Thymus (tissue), 11 donors: ENCODE measurements around the gene FBXW9. TPM values are rescaled to one million over a fixed set of nuclear protein-coding genes. Genes with fewer than 3 reads are reported as not detected.
"Not testable (repeated sequence)": the region's sequence is repeated elsewhere in the genome, so short reads cannot be mapped to it uniquely, and the experiment has no call there.

ENCODE experiments used
- DNase-seq, 9 donors: peaks; one replicate each; pipeline ENCODE4 v3.0.0-alpha.2; 2013; ENCODE audit warnings: low spot score in 9 of 9, low read depth in 6 of 9, missing footprints in 1 of 9
- H3K27ac ChIP-seq, 2 donors: one replicate each; pipeline ENCODE4 v1.5.1; 2013; ENCODE audit warnings: control low read depth in 1 of 2, low read depth in 1 of 2, low read length in 1 of 2, mild to moderate bottlenecking in 1 of 2, moderate library complexity in 1 of 2
- H3K27me3 ChIP-seq, 2 donors: one replicate each; pipeline ENCODE4 v1.5.1; 2013; ENCODE audit warnings: low read length in 1 of 2; ENCODE audit not compliant: control insufficient read depth in 2 of 2, insufficient read depth in 1 of 2
- H3K36me3 ChIP-seq, 2 donors: one replicate each; pipeline ENCODE4 v1.5.1; 2013; ENCODE audit warnings: low read length in 1 of 2, mild to moderate bottlenecking in 1 of 2, moderate library complexity in 1 of 2; ENCODE audit not compliant: control insufficient read depth in 2 of 2, insufficient read depth in 2 of 2
- H3K4me1 ChIP-seq, 2 donors: one replicate each; pipeline ENCODE4 v1.5.1; 2013; ENCODE audit warnings: low read length in 2 of 2; ENCODE audit not compliant: control insufficient read depth in 2 of 2, insufficient read depth in 2 of 2
- H3K4me3 ChIP-seq, 2 donors: one replicate each; pipeline ENCODE4 v1.5.1; 2013; ENCODE audit warnings: low read length in 2 of 2, control low read depth in 1 of 2, mild to moderate bottlenecking in 1 of 2
- H3K9me3 ChIP-seq, 2 donors: one replicate each; pipeline ENCODE4 v1.5.1; 2013; ENCODE audit warnings: low read length in 1 of 2, mild to moderate bottlenecking in 1 of 2; ENCODE audit not compliant: control insufficient read depth in 2 of 2, insufficient read depth in 1 of 2
- WGBS: extraction: QIAGEN DNeasy Blood & Tissue Kit; methylation state at CpG from one replicate; pipeline ENCODE4 v1.1.7; 2013; 5-methylcytosine and 5-hydroxymethylcytosine counted together
- polyA plus RNA-seq: library from polyadenylated mRNA; stranded (reverse); fragments of 200-250 nt; gene quantifications from one replicate; pipeline ENCODE4 v1.2.3, GENCODE V29; 2013
- total RNA-seq: library from RNA; stranded (reverse); fragments of 120-200 nt; gene quantifications from one replicate; pipeline ENCODE4 v1.2.4, GENCODE V29; 2013
- donor health status: healthy.

FBXW9 gene
- total and polyA plus RNA-seq, 2 donors, result 6.2 to 6.5 TPM

- no peak for DNase-seq
- Histone ChIP-seq H3K27me3 (no peaks in the 10 kb centered on the region), H3K27ac (no peak overlapping the region), H3K36me3 (peaks cover 6 to 10% of the 10 kb centered on the region in 2 donors), H3K4me3 (no peak overlapping the region), H3K4me1 (peaks cover 10 to 14% of the 10 kb centered on the region in 2 donors), H3K9me3 (no peaks in the 10 kb centered on the region)
- WGBS, result over 99% methylated on average over 5 of the region's 5 CpGs
Measured at GRCh38 chr19:12692960-12693359, 3.5 kb downstream of the FBXW9 start.

GRCh38 chr19:12689581-12690216 lies 6.7 kb downstream of the FBXW9 start:
- Histone ChIP-seq H3K4me3 (no peak overlapping the region), H3K9me3 (no peaks in the 10 kb centered on the region), H3K4me1 (no peaks in the 10 kb centered on the region), H3K27ac (no peak overlapping the region), H3K27me3 (no peaks in the 10 kb centered on the region), H3K36me3 (peaks cover 6 to 10% of the 10 kb centered on the region in 2 donors)
- no peak for DNase-seq
- WGBS, result 40% methylated on average over 26 of the region's 26 CpGs

GRCh38 chr19:12689012-12689411 lies 7.4 kb downstream of the FBXW9 start:
- Histone ChIP-seq H3K27ac (no peak overlapping the region), H3K27me3 (no peaks in the 10 kb centered on the region), H3K9me3 (no peaks in the 10 kb centered on the region), H3K4me1 (no peaks in the 10 kb centered on the region), H3K36me3 (peaks cover 6 to 10% of the 10 kb centered on the region in 2 donors), H3K4me3 (no peak overlapping the region)
- no peak for DNase-seq
- WGBS, result 92% methylated on average over 12 of the region's 12 CpGs

GRCh38 chr19:12687496-12688196 lies 8.8 kb downstream of the FBXW9 start, which contains the start of gene GNG14:
TSS of gene GNG14 (plus strand) at chr19:12687998. CDS start at chr19:12688049, 51 bp downstream.
- Histone ChIP-seq H3K4me3 (no peak within 1 kb of the TSS), H3K27me3 (no peaks in the 10 kb centered on the region), H3K36me3 (peaks cover under 1 to 5% of the 10 kb centered on the region in 2 donors), H3K9me3 (no peaks in the 10 kb centered on the region), H3K4me1 (no peaks in the 10 kb centered on the region), H3K27ac (no peak within 1 kb of the TSS)
- 87% methylated on average over 9 of the region's 9 CpGs for WGBS
- peak in 1 of 9 donors; percentile 51 for DNase-seq

GRCh38 chr19:12685831-12686230 lies 10.6 kb downstream of the FBXW9 start:
- H3K27me3 ChIP-seq, result no peaks in the 10 kb centered on the region

GRCh38 chr19:12681074-12681987 lies 15.1 kb downstream of the FBXW9 start, which contains the start of gene DHPS:
TSS of gene DHPS (minus strand) at chr19:12681880. CDS start at chr19:12681766, 114 bp downstream.
- WGBS, result under 1% methylated on average over 68 of the region's 68 CpGs
- Histone ChIP-seq H3K36me3 (peaks cover 34 to 36% of the 10 kb centered on the region in 2 donors), H3K4me1 (peaks cover 0 to 15% of the 10 kb centered on the region in 2 donors), H3K27ac (peak within 1 kb of the TSS; percentile 92 to 100), H3K4me3 (peak within 1 kb of the TSS; percentile 63 to 99), H3K9me3 (no peaks in the 10 kb centered on the region), H3K27me3 (no peaks in the 10 kb centered on the region)
- DNase-seq, result peak; percentile 92 to 99 (median 97)

More at GRCh38 chr19:12685831-12686230, 10.6 kb downstream of the FBXW9 start:
- H3K27ac ChIP-seq, result no peak overlapping the region
- DNase-seq, result no peak
- peaks cover 0 to under 1% of the 10 kb centered on the region in 2 donors for H3K36me3 ChIP-seq
- peaks cover 0 to 6% of the 10 kb centered on the region in 2 donors for H3K4me1 ChIP-seq
- WGBS, result 100% methylated on average over 3 of the region's 3 CpGs
- H3K9me3 ChIP-seq, result no peaks in the 10 kb centered on the region
- no peak overlapping the region for H3K4me3 ChIP-seq

GRCh38 chr19:12680034-12680433 lies 16.4 kb downstream of the FBXW9 start:
- Histone ChIP-seq H3K27ac (no peak overlapping the region), H3K36me3 (peaks cover 47 to 49% of the 10 kb centered on the region in 2 donors), H3K4me3 (no peak overlapping the region), H3K9me3 (no peaks in the 10 kb centered on the region), H3K27me3 (no peaks in the 10 kb centered on the region), H3K4me1 (peaks cover 0 to 15% of the 10 kb centered on the region in 2 donors)
- no peak for DNase-seq
- WGBS, result 98% methylated on average over 9 of the region's 9 CpGs

- not testable (repeated sequence) for H3K4me3 ChIP-seq, H3K9me3 ChIP-seq, H3K27me3 ChIP-seq, DNase-seq, H3K27ac ChIP-seq
- WGBS, result 98% methylated on average over 5 of the region's 5 CpGs
- Histone ChIP-seq H3K36me3 (peaks cover 63 to 65% of the 10 kb centered on the region in 2 donors), H3K4me1 (peaks cover 0 to 15% of the 10 kb centered on the region in 2 donors)
Measured at GRCh38 chr19:12678039-12678438, 18.4 kb downstream of the FBXW9 start.
